Measurements from ENCODE around the gene LACTBL1.

DNA sequence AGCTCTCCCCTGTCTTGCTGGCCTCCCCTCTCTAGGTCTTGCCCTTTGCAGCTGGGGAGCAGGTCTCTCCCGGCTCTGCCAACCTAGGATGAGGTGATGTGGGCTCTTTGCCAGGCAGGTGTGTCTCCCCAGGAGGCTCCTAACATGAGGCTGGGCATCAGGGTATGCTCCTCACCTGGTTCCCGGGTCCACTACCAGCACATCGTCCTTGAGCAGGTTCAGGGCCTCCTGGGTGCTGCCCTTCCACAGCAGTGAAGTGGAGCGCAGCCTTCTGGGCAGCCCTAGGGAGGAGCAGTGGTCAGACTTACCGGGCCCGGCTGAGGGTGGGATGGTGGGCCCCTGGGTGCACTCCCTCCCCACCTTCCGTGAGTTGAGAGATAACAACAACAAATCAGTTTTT, 17.5 kb downstream of the LACTBL1 start:
- TF ChIP-seq POLR2AphosphoS5 (IDR thresholded peaks at IDR 0.05) (no peak), POLR2A (IDR thresholded peaks at IDR 0.05) (no peak), EP300 (IDR thresholded peaks at IDR 0.05) (no peak)
- TF ChIP-seq, protein P1, sequence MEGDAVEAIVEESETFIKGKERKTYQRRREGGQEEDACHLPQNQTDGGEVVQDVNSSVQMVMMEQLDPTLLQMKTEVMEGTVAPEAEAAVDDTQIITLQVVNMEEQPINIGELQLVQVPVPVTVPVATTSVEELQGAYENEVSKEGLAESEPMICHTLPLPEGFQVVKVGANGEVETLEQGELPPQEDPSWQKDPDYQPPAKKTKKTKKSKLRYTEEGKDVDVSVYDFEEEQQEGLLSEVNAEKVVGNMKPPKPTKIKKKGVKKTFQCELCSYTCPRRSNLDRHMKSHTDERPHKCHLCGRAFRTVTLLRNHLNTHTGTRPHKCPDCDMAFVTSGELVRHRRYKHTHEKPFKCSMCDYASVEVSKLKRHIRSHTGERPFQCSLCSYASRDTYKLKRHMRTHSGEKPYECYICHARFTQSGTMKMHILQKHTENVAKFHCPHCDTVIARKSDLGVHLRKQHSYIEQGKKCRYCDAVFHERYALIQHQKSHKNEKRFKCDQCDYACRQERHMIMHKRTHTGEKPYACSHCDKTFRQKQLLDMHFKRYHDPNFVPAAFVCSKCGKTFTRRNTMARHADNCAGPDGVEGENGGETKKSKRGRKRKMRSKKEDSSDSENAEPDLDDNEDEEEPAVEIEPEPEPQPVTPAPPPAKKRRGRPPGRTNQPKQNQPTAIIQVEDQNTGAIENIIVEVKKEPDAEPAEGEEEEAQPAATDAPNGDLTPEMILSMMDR (IDR thresholded peaks at IDR 0.05), result no peak
